ENCODE measurements around the gene RUNX2.
"Not testable (repeated sequence)": the region's sequence is repeated elsewhere in the genome, so short reads cannot be mapped to it uniquely, and the experiment has no call there.

Gene RUNX2

GRCh38 chr6:45450831-45451230, 122.7 kb downstream of the RUNX2 start:
- Histone ChIP-seq H3K27ac (ENCODE audit: low read depth, low read length) (no peak overlapping the region), H3K4me3 (ENCODE audit: low read depth in 1 of 2, low read length in 2 of 2) (no peak overlapping the region), H3K9ac (ENCODE audit: low read length) (no peak overlapping the region), H3K36me3 (ENCODE audit: insufficient read depth, low read length) (no peaks in the 10 kb centered on the region), H3K4me1 (ENCODE audit: insufficient read depth, low read length) (peaks cover 6% of the 10 kb centered on the region), H3K9me3 (ENCODE audit: low read length) (no peaks in the 10 kb centered on the region), H3K27me3 (ENCODE audit: control insufficient read depth in 1 of 2, insufficient read depth in 2 of 2, low read length in 2 of 2) (no peaks in the 10 kb centered on the region)

GRCh38 chr6:45454008-45454911, 126.1 kb downstream of the RUNX2 start:
- H3K9ac ChIP-seq (ENCODE audit: low read length): no peak overlapping the region
- H3K4me1 ChIP-seq (ENCODE audit: insufficient read depth, low read length): no peaks in the 10 kb centered on the region
- no peaks in the 10 kb centered on the region for H3K36me3 ChIP-seq (ENCODE audit: insufficient read depth, low read length)
- H3K27ac ChIP-seq (ENCODE audit: low read depth, low read length): no peak overlapping the region
- no peaks in the 10 kb centered on the region for H3K27me3 ChIP-seq (ENCODE audit: control insufficient read depth in 1 of 2, insufficient read depth in 2 of 2, low read length in 2 of 2)
- H3K4me3 ChIP-seq (ENCODE audit: low read depth in 1 of 2, low read length in 2 of 2): no peak overlapping the region
- H3K9me3 ChIP-seq (ENCODE audit: low read length): no peaks in the 10 kb centered on the region

GRCh38 chr6:45455408-45455807, 127.3 kb downstream of the RUNX2 start:
- no peak overlapping the region for H3K27ac ChIP-seq (ENCODE audit: low read depth, low read length)
- H3K9ac ChIP-seq (ENCODE audit: low read length): no peak overlapping the region
- H3K9me3 ChIP-seq (ENCODE audit: low read length): no peaks in the 10 kb centered on the region
- no peaks in the 10 kb centered on the region for H3K4me1 ChIP-seq (ENCODE audit: insufficient read depth, low read length)
- H3K4me3 ChIP-seq (ENCODE audit: low read depth in 1 of 2, low read length in 2 of 2): no peak overlapping the region
- no peaks in the 10 kb centered on the region for H3K36me3 ChIP-seq (ENCODE audit: insufficient read depth, low read length)
- H3K27me3 ChIP-seq (ENCODE audit: control insufficient read depth in 1 of 2, insufficient read depth in 2 of 2, low read length in 2 of 2): no peaks in the 10 kb centered on the region

GRCh38 chr6:45457141-45457540, 129.0 kb downstream of the RUNX2 start:
- Histone ChIP-seq H3K36me3 (ENCODE audit: insufficient read depth, low read length) (no peaks in the 10 kb centered on the region), H3K4me1 (ENCODE audit: insufficient read depth, low read length) (no peaks in the 10 kb centered on the region), H3K9me3 (ENCODE audit: low read length) (no peaks in the 10 kb centered on the region), H3K27me3 (ENCODE audit: control insufficient read depth in 1 of 2, insufficient read depth in 2 of 2, low read length in 2 of 2) (no peaks in the 10 kb centered on the region), H3K4me3 (ENCODE audit: low read depth in 1 of 2, low read length in 2 of 2) (no peak overlapping the region), H3K9ac (ENCODE audit: low read length) (no peak overlapping the region), H3K27ac (ENCODE audit: low read depth, low read length) (no peak overlapping the region)

GRCh38 chr6:45458672-45459071, 130.5 kb downstream of the RUNX2 start:
- H3K36me3 ChIP-seq (ENCODE audit: insufficient read depth, low read length): no peaks in the 10 kb centered on the region
- no peak overlapping the region for H3K9ac ChIP-seq (ENCODE audit: low read length)
- H3K4me3 ChIP-seq (ENCODE audit: low read depth in 1 of 2, low read length in 2 of 2): no peak overlapping the region
- H3K27ac ChIP-seq (ENCODE audit: low read depth, low read length): no peak overlapping the region
- no peaks in the 10 kb centered on the region for H3K4me1 ChIP-seq (ENCODE audit: insufficient read depth, low read length)
- H3K27me3 ChIP-seq (ENCODE audit: control insufficient read depth in 1 of 2, insufficient read depth in 2 of 2, low read length in 2 of 2): no peaks in the 10 kb centered on the region
- H3K9me3 ChIP-seq (ENCODE audit: low read length): no peaks in the 10 kb centered on the region

- H3K36me3 ChIP-seq (ENCODE audit: insufficient read depth, low read length): no peaks in the 10 kb centered on the region
- H3K4me3 ChIP-seq (ENCODE audit: low read depth in 1 of 2, low read length in 2 of 2): no peak overlapping the region
- no peak overlapping the region for H3K9ac ChIP-seq (ENCODE audit: low read length)
- H3K9me3 ChIP-seq (ENCODE audit: low read length): no peaks in the 10 kb centered on the region
- no peak overlapping the region for H3K27ac ChIP-seq (ENCODE audit: low read depth, low read length)
- no peaks in the 10 kb centered on the region for H3K27me3 ChIP-seq (ENCODE audit: control insufficient read depth in 1 of 2, insufficient read depth in 2 of 2, low read length in 2 of 2)
- no peaks in the 10 kb centered on the region for H3K4me1 ChIP-seq (ENCODE audit: insufficient read depth, low read length)
These were observed 132.0 kb downstream of the RUNX2 start for GRCh38 chr6:45460166-45460565.

GRCh38 chr6:45461486-45461885, 133.4 kb downstream of the RUNX2 start:
- no peaks in the 10 kb centered on the region for H3K27me3 ChIP-seq (ENCODE audit: control insufficient read depth in 1 of 2, insufficient read depth in 2 of 2, low read length in 2 of 2)
- no peak overlapping the region for H3K4me3 ChIP-seq (ENCODE audit: low read depth in 1 of 2, low read length in 2 of 2)
- H3K4me1 ChIP-seq (ENCODE audit: insufficient read depth, low read length): no peaks in the 10 kb centered on the region
- no peak overlapping the region for H3K9ac ChIP-seq (ENCODE audit: low read length)
- H3K27ac ChIP-seq (ENCODE audit: low read depth, low read length): no peak overlapping the region
- H3K9me3 ChIP-seq (ENCODE audit: low read length): no peaks in the 10 kb centered on the region
- no peaks in the 10 kb centered on the region for H3K36me3 ChIP-seq (ENCODE audit: insufficient read depth, low read length)

- H3K27me3 ChIP-seq (ENCODE audit: control insufficient read depth in 1 of 2, insufficient read depth in 2 of 2, low read length in 2 of 2): no peaks in the 10 kb centered on the region
- no peak overlapping the region for H3K27ac ChIP-seq (ENCODE audit: low read depth, low read length)
- no peaks in the 10 kb centered on the region for H3K36me3 ChIP-seq (ENCODE audit: insufficient read depth, low read length)
- no peak overlapping the region for H3K9ac ChIP-seq (ENCODE audit: low read length)
- H3K9me3 ChIP-seq (ENCODE audit: low read length): no peaks in the 10 kb centered on the region
- no peaks in the 10 kb centered on the region for H3K4me1 ChIP-seq (ENCODE audit: insufficient read depth, low read length)
- H3K4me3 ChIP-seq (ENCODE audit: low read depth in 1 of 2, low read length in 2 of 2): no peak overlapping the region
These were observed 134.3 kb downstream of the RUNX2 start for GRCh38 chr6:45462190-45463134.

- no peaks in the 10 kb centered on the region for H3K9me3 ChIP-seq (ENCODE audit: low read length)
- H3K27me3 ChIP-seq (ENCODE audit: control insufficient read depth in 1 of 2, insufficient read depth in 2 of 2, low read length in 2 of 2): no peaks in the 10 kb centered on the region
- H3K36me3 ChIP-seq (ENCODE audit: insufficient read depth, low read length): no peaks in the 10 kb centered on the region
- no peak overlapping the region for H3K4me3 ChIP-seq (ENCODE audit: low read depth in 1 of 2, low read length in 2 of 2)
- H3K9ac ChIP-seq (ENCODE audit: low read length): no peak overlapping the region
- H3K4me1 ChIP-seq (ENCODE audit: insufficient read depth, low read length): no peaks in the 10 kb centered on the region
- H3K27ac ChIP-seq (ENCODE audit: low read depth, low read length): no peak overlapping the region
These were observed 136.6 kb downstream of the RUNX2 start for GRCh38 chr6:45464685-45465084.

GRCh38 chr6:45466686-45467085, 138.6 kb downstream of the RUNX2 start:
- Histone ChIP-seq H3K27ac (ENCODE audit: low read depth, low read length) (no peak overlapping the region), H3K4me1 (ENCODE audit: insufficient read depth, low read length) (no peaks in the 10 kb centered on the region), H3K4me3 (ENCODE audit: low read depth in 1 of 2, low read length in 2 of 2) (no peak overlapping the region), H3K9me3 (ENCODE audit: low read length) (no peaks in the 10 kb centered on the region), H3K9ac (ENCODE audit: low read length) (no peak overlapping the region), H3K27me3 (ENCODE audit: control insufficient read depth in 1 of 2, insufficient read depth in 2 of 2, low read length in 2 of 2) (no peaks in the 10 kb centered on the region), H3K36me3 (ENCODE audit: insufficient read depth, low read length) (no peaks in the 10 kb centered on the region)

- not testable (repeated sequence) for H3K9ac ChIP-seq (ENCODE audit: low read length); H3K4me1 ChIP-seq (ENCODE audit: insufficient read depth, low read length); H3K27me3 ChIP-seq (ENCODE audit: control insufficient read depth in 1 of 2, insufficient read depth in 2 of 2, low read length in 2 of 2); H3K4me3 ChIP-seq (ENCODE audit: low read depth in 1 of 2, low read length in 2 of 2); H3K9me3 ChIP-seq (ENCODE audit: low read length); H3K36me3 ChIP-seq (ENCODE audit: insufficient read depth, low read length); H3K27ac ChIP-seq (ENCODE audit: low read depth, low read length)
These were observed 139.3 kb downstream of the RUNX2 start for GRCh38 chr6:45467417-45467816.
